IMR-90 (cell line): Measurements from ENCODE around the gene RPH3AL.

Experiments used
- CEBPB ChIP-seq: IDR thresholded peaks from 2 replicates; pipeline ENCODE4 v1.6.1; 2012; ENCODE audit warnings: low read depth, low read length, improper control_type of control experiment
- CHD1 ChIP-seq: IDR thresholded peaks from 2 replicates; pipeline ENCODE4 v1.6.1; 2012; ENCODE audit warnings: low read depth, low read length, improper control_type of control experiment
- CTCF ChIP-seq: conservative IDR thresholded peaks from 2 replicates; pipeline ENCODE4 v1.5.1; 2012; ENCODE audit warnings: mild to moderate bottlenecking, low read depth, low read length, improper control_type of control experiment
- ELK1 ChIP-seq: fragments of 150-350 bp; IDR thresholded peaks from 2 replicates; pipeline ENCODE4 v1.6.1; 2016; ENCODE audit warnings: low read depth, mild to moderate bottlenecking, low read length, moderate library complexity, borderline replicate concordance
- FOS ChIP-seq: fragments of 150-350 bp; IDR thresholded peaks from 2 replicates; pipeline ENCODE4 v1.6.1; 2016; ENCODE audit warnings: low read depth, low read length
- MAFK ChIP-seq: IDR thresholded peaks from 2 replicates; pipeline ENCODE4 v1.6.1; 2012; ENCODE audit warnings: low read depth, low read length, improper control_type of control experiment
- MXI1 ChIP-seq: IDR thresholded peaks from 2 replicates; pipeline ENCODE4 v1.6.1; 2012; ENCODE audit warnings: low read depth, mild to moderate bottlenecking, low read length, moderate library complexity, borderline replicate concordance
- POLR2A ChIP-seq: IDR thresholded peaks from 2 replicates; pipeline ENCODE4 v1.6.1; 2012; ENCODE audit warnings: mild to moderate bottlenecking, low read depth, low read length
- RAD21 ChIP-seq: IDR thresholded peaks from 2 replicates; pipeline ENCODE4 v1.6.1; 2012; ENCODE audit warnings: low read length, improper control_type of control experiment
- RCOR1 ChIP-seq: IDR thresholded peaks from 2 replicates; pipeline ENCODE4 v1.6.1; 2012; ENCODE audit warnings: mild to moderate bottlenecking, low read length, improper control_type of control experiment; ENCODE audit not compliant: insufficient replicate concordance
- RFX5 ChIP-seq: IDR thresholded peaks from 2 replicates; pipeline ENCODE4 v1.8.0; 2012; ENCODE audit warnings: low read depth, mild to moderate bottlenecking, low read length, moderate library complexity
- SMC3 ChIP-seq: fragments of 150-350 bp; IDR thresholded peaks from 2 replicates; pipeline ENCODE4 v1.6.1; 2016; ENCODE audit warnings: low read depth, mild to moderate bottlenecking, antibody characterized with exemption, low read length, moderate library complexity
- USF2 ChIP-seq: fragments of 150-350 bp; IDR thresholded peaks from 2 replicates; pipeline ENCODE4 v1.6.1; 2017; ENCODE audit warnings: mild to moderate bottlenecking, antibody characterized with exemption, low read length, low read depth

- TF ChIP-seq RCOR1: no peak
- TF ChIP-seq RFX5: no peak
- TF ChIP-seq CTCF: no peak
- TF ChIP-seq POLR2A: no peak
- no peak for TF ChIP-seq CEBPB
- TF ChIP-seq SMC3: no peak
- TF ChIP-seq FOS: no peak
- no peak for TF ChIP-seq MXI1
- TF ChIP-seq RAD21: no peak
- no peak for TF ChIP-seq MAFK
- no peak for TF ChIP-seq USF2
- TF ChIP-seq ELK1: no peak
- no peak for TF ChIP-seq CHD1
These were observed 158.5 kb downstream of the RPH3AL start for GRCh38 chr17:193841-194806.
